HEK293 (cell line): ENCODE results near the gene ISOC2.

Experiments
- ZBTB21 ChIP-seq: fragments of 450-650 bp; formaldehyde crosslinking; IDR thresholded peaks from 2 replicates; pipeline ENCODE4 v1.5.1; 2017; ENCODE audit warnings: missing biosample characterization, missing genetic modification characterization
- ZBTB8A ChIP-seq: fragments of 450-650 bp; formaldehyde crosslinking; IDR thresholded peaks from 2 replicates; pipeline ENCODE4 v1.5.1; 2016; ENCODE audit warnings: missing biosample characterization, missing genetic modification characterization
- ZNF629 ChIP-seq: fragments of 450-650 bp; formaldehyde crosslinking; IDR thresholded peaks from 2 replicates; pipeline ENCODE4 v1.5.1; 2017; ENCODE audit warnings: missing biosample characterization, missing genetic modification characterization

DNA sequence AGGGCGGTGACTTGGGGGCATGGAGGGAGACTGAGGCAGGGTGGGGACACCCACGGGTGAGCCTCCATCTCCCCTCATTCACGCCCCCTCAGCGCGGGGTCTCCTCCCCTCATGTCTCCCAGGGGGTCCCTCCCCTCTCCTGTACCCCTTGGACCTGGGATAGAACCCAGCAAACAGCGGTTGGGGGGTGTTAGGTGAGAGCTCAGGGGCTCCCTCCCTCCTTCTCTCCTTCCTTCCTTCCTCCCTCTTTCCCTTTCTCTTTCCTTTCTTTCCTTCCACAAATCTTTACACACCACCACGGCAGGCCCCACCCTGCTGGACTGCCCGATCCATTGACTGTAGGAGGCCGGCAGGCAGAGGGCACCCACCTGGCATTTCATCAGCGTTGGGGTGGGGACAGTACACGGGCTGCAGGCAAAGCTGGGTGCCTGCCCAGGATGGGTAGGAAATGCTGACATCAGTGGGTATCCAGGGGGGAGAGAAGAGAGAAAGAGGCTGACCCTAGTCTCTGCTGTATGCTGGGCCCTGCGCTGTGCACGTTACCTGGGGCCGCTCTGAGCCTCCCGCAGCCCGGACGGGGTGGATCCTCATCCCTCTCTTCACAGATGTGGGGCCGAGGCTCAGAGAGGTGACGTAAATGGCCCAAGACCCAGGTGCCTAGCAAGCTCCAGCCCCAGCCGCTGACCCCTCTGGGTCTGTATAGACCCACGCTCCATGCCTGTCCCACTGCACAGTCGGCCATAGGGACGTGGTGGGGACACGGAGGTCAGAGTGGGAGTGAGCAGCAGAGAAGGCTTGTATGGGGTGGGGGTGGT lies 30.3 kb upstream of the ISOC2 start:
- TF ChIP-seq ZBTB8A (tag by site-specific recombination) (no peak), ZNF629 (tag by site-specific recombination) (no peak), ZBTB21 (tag by site-specific recombination) (no peak)
